ENCODE measurements around the gene IPCEF1. TPM values are rescaled to one million over a fixed set of nuclear protein-coding genes. Genes with fewer than 3 reads are reported as not detected.

The IPCEF1 gene
- polyA plus RNA-seq, 1 donor from 2014 or later: 3.9 TPM

DNA sequence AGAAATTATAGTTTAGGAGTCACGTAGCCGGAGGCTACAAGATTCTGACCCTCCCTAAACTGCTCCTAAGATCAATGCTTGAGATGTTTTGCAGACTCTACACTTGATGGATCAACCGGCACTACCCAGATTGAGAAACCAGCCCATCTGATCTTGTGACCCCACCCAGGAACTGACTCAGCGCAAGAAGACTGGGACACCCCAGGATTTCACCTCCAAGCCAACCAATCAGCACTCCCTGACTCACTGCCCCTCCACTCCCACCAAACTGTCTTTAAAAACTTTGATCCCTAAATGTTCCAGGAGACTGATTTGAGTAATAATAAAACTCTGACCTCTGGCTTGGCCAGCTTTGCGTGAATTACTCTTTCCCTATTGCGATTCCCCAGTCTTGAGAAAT lies 217.8 kb downstream of the IPCEF1 start:
- H2AFZ ChIP-seq (ENCODE audit: low read depth, low read length): no peak overlapping the region

GRCh38 chr6:154134471-154135147 lies 222.0 kb downstream of the IPCEF1 start:
- Histone ChIP-seq H3K27me3 (ENCODE audit: insufficient read depth, low read depth, low read length) (no peaks in the 10 kb centered on the region), H3K4me3 (ENCODE audit: low read length) (no peak overlapping the region), H3K4me2 (ENCODE audit: low read length) (no peak overlapping the region), H3K9me2 (ENCODE audit: insufficient read depth, low read length) (no peaks in the 10 kb centered on the region), H3K9ac (ENCODE audit: low read length) (no peak overlapping the region), H3K9me3 (ENCODE audit: low read length) (no peaks in the 10 kb centered on the region), H2AFZ (ENCODE audit: low read depth, low read length) (no peak overlapping the region), H3K27ac (ENCODE audit: low read length) (no peak overlapping the region), H4K20me1 (ENCODE audit: insufficient read depth) (no peaks in the 10 kb centered on the region), H3F3A (ENCODE audit: insufficient read depth, low read length, poor library complexity, severe bottlenecking) (no peaks in the 10 kb centered on the region), H3K79me2 (replicated peaks; ENCODE audit: insufficient read depth, low read length) (no peaks in the 10 kb centered on the region), H3K36me3 (ENCODE audit: insufficient read depth, low read length) (no peaks in the 10 kb centered on the region)
- TF ChIP-seq EZH2 (IDR thresholded peaks at IDR 0.05; ENCODE audit: borderline replicate concordance, insufficient read depth, low read length, poor library complexity, severe bottlenecking) (no peak), SMC3 (conservative IDR thresholded peaks at IDR 0.05; ENCODE audit: poor library complexity) (no peak), EP300 (conservative IDR thresholded peaks at IDR 0.05; ENCODE audit: poor library complexity, severe bottlenecking) (no peak), MXI1 (conservative IDR thresholded peaks at IDR 0.05; ENCODE audit: poor library complexity, severe bottlenecking) (no peak), CTCF (IDR thresholded peaks at IDR 0.05; ENCODE audit: poor library complexity, severe bottlenecking) (no peak), RAD21 (conservative IDR thresholded peaks at IDR 0.05) (no peak)
- TF ChIP-seq, protein P1, sequence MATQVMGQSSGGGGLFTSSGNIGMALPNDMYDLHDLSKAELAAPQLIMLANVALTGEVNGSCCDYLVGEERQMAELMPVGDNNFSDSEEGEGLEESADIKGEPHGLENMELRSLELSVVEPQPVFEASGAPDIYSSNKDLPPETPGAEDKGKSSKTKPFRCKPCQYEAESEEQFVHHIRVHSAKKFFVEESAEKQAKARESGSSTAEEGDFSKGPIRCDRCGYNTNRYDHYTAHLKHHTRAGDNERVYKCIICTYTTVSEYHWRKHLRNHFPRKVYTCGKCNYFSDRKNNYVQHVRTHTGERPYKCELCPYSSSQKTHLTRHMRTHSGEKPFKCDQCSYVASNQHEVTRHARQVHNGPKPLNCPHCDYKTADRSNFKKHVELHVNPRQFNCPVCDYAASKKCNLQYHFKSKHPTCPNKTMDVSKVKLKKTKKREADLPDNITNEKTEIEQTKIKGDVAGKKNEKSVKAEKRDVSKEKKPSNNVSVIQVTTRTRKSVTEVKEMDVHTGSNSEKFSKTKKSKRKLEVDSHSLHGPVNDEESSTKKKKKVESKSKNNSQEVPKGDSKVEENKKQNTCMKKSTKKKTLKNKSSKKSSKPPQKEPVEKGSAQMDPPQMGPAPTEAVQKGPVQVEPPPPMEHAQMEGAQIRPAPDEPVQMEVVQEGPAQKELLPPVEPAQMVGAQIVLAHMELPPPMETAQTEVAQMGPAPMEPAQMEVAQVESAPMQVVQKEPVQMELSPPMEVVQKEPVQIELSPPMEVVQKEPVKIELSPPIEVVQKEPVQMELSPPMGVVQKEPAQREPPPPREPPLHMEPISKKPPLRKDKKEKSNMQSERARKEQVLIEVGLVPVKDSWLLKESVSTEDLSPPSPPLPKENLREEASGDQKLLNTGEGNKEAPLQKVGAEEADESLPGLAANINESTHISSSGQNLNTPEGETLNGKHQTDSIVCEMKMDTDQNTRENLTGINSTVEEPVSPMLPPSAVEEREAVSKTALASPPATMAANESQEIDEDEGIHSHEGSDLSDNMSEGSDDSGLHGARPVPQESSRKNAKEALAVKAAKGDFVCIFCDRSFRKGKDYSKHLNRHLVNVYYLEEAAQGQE (IDR thresholded peaks at IDR 0.05; ENCODE audit: borderline replicate concordance): no peak

More for the DNA sequence above, 217.8 kb downstream of the IPCEF1 start:
- Histone ChIP-seq H3K27ac (ENCODE audit: low read length) (no peak overlapping the region), H3K36me3 (ENCODE audit: insufficient read depth, low read length) (no peaks in the 10 kb centered on the region), H3K4me2 (ENCODE audit: low read length) (no peak overlapping the region), H3K27me3 (ENCODE audit: insufficient read depth, low read depth, low read length) (no peaks in the 10 kb centered on the region), H3K4me3 (ENCODE audit: low read length) (no peak overlapping the region), H3K9ac (ENCODE audit: low read length) (no peak overlapping the region), H3K79me2 (replicated peaks; ENCODE audit: insufficient read depth, low read length) (no peaks in the 10 kb centered on the region), H3K9me3 (ENCODE audit: low read length) (no peaks in the 10 kb centered on the region), H3F3A (ENCODE audit: insufficient read depth, low read length, poor library complexity, severe bottlenecking) (no peaks in the 10 kb centered on the region), H4K20me1 (ENCODE audit: insufficient read depth) (no peaks in the 10 kb centered on the region), H3K9me2 (ENCODE audit: insufficient read depth, low read length) (no peaks in the 10 kb centered on the region)
- no peak for TF ChIP-seq EP300 (conservative IDR thresholded peaks at IDR 0.05; ENCODE audit: poor library complexity, severe bottlenecking)
- no peak for TF ChIP-seq CTCF (IDR thresholded peaks at IDR 0.05; ENCODE audit: poor library complexity, severe bottlenecking)
- TF ChIP-seq TAF1 (IDR thresholded peaks at IDR 0.05; ENCODE audit: low read depth): no peak
- TF ChIP-seq, protein P1 (IDR thresholded peaks at IDR 0.05; ENCODE audit: borderline replicate concordance): no peak
- TF ChIP-seq SMC3 (conservative IDR thresholded peaks at IDR 0.05; ENCODE audit: poor library complexity): no peak
- TF ChIP-seq EZH2 (IDR thresholded peaks at IDR 0.05; ENCODE audit: borderline replicate concordance, insufficient read depth, low read length, poor library complexity, severe bottlenecking): no peak
- no peak for TF ChIP-seq RAD21 (conservative IDR thresholded peaks at IDR 0.05)
- no peak for TF ChIP-seq POLR2AphosphoS5 (IDR thresholded peaks at IDR 0.05)
- TF ChIP-seq MXI1 (conservative IDR thresholded peaks at IDR 0.05; ENCODE audit: poor library complexity, severe bottlenecking): no peak
